GM12864 (cell line): ENCODE data around the gene TBC1D22A.

Experiments
- DNase-seq: peaks from one replicate; pipeline ENCODE4 v3.0.0-alpha.2; 2011; ENCODE audit warnings: low read depth
- H3K4me3 ChIP-seq: 2 replicates; pipeline ENCODE4 v1.5.1; 2011; ENCODE audit warnings: mild to moderate bottlenecking, low read depth, low read length, control low read depth
- CTCF ChIP-seq: IDR thresholded peaks from 2 replicates; pipeline ENCODE4 v1.5.1; 2011; ENCODE audit warnings: low read depth, mild to moderate bottlenecking, moderate library complexity, low read length, control low read depth, inconsistent platforms; ENCODE audit errors: missing control alignments

TBC1D22A gene

GRCh38 chr22:47006869-47007268 is 244.4 kb downstream of the TBC1D22A start:
- TF ChIP-seq CTCF, result no peak
- H3K4me3 ChIP-seq, result no peak overlapping the region
- no peak for DNase-seq

GRCh38 chr22:47007496-47007895 is 245.0 kb downstream of the TBC1D22A start:
- no peak overlapping the region for H3K4me3 ChIP-seq
- DNase-seq, result no peak
- TF ChIP-seq CTCF, result no peak

GRCh38 chr22:47008208-47008885 is 245.9 kb downstream of the TBC1D22A start:
- H3K4me3 ChIP-seq, result no peak overlapping the region
- DNase-seq, result no peak
- no peak for TF ChIP-seq CTCF

- no peak for TF ChIP-seq CTCF
- no peak overlapping the region for H3K4me3 ChIP-seq
- no peak for DNase-seq
Measured at GRCh38 chr22:47009304-47010101, 247.1 kb downstream of the TBC1D22A start.

- no peak for DNase-seq
- H3K4me3 ChIP-seq, result no peak overlapping the region
- no peak for TF ChIP-seq CTCF
Measured at GRCh38 chr22:47010211-47010610, 247.8 kb downstream of the TBC1D22A start.

- DNase-seq, result no peak
- no peak for TF ChIP-seq CTCF
- no peak overlapping the region for H3K4me3 ChIP-seq
Measured at GRCh38 chr22:47011131-47011858, 248.8 kb downstream of the TBC1D22A start.
